ENCODE measurements around the gene GATM.

- TF ChIP-seq POLR2AphosphoS5 (IDR thresholded peaks at IDR 0.05) (no peak), CTCF (IDR thresholded peaks at IDR 0.05) (no peak)
These were observed 24.9 kb upstream of the GATM start for GRCh38 chr15:45402955-45403877.
